ENCODE data around the gene NT5C.

Gene NT5C

GRCh38 chr17:75090871-75091854 lies 40.4 kb downstream of the NT5C start:
- no peak for DNase-seq

DNA sequence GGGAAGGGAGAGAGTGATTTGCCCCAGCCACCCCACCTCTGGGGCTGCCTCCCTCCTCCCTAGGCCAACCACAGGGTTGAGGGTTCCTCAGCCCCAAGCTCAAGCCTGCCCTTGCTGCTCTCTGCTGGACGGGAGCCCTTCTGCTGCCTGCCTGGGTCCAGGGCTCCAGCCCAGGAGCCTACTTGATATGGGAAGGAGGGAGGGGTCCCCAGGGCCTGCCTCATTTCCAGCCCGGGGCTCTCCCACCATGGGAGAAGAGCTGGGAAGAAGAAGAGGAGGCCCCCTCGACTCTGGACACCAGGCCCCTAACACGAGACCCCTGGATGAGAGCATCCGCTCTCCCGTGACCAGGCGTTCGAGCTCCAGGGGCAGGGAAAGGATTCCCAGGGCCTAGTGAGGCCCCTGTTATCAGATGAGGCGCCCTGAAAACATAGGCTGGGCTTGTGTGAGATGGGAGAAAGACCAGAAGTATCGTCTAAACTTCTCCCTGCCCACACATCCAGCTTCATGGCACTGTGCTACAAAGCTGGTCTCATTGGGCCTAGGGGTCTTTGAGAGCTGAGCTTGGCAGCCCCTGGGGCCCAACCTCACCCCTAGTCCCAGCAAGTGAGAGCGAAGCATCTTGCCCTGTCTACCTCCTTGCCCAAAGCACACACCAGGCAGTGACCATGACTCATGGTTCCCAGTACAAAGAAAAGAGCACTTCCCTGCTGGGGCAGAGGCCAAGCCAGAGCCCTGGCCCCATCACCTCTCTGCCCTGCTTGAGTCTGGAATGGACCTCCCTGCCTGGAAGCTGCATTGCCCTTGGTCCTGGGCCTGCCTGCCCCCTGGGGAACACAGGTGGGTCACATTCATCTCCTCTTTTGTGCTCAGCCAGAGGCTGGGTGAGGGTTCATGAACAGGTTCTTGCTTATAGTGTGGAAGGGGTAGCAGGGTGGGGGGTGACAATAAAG lies 42.8 kb downstream of the NT5C start:
- no peak for DNase-seq

- no peak for DNase-seq
These were observed 43.7 kb downstream of the NT5C start, which contains the start of gene SLC16A5 for GRCh38 chr17:75087558-75088453. Gene SLC16A5 (plus strand): TSS chr17:75087954. CDS start chr17:75093637, 5,683 bp downstream.

GRCh38 chr17:75087182-75087557 lies 44.4 kb downstream of the NT5C start:
- DNase-seq: no peak

DNA sequence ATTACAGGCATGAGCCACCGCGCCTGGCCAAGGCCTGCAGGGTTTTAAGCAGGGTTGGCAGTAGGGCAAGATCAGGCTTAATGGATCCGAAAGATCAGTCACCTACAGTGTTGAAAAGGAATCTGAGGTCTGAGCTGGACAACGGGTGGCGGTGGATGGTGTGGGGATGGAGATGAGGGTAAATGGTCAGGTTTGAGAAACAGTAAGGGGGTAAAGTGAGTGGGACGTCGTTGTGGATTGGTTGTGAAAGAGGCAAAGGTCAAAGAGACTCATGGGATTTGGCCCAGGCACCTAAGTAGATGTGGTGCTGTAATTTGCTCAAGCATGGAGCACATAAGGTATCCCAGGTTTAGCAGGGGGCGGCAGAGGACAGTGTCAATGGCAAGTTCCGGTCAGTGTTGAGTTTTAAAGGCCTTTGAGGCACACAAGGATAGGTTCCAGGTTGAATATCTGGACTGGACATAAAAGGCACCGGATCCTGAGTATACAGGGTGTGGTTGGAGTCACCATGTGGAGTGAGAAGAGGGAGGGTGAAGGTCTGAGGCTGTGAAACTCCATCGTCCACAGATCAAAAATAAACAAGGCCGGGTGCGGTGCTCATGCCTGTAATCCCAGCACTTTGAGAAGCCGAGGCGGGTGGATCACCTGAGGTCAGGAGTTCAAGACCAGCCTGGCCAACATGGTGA lies 44.9 kb downstream of the NT5C start:
- no peak for DNase-seq

- DNase-seq: no peak
These were observed 47.4 kb downstream of the NT5C start for GRCh38 chr17:75084039-75084660.

- DNase-seq: no peak
These were observed 48.9 kb downstream of the NT5C start for GRCh38 chr17:75082683-75083082.

DNA sequence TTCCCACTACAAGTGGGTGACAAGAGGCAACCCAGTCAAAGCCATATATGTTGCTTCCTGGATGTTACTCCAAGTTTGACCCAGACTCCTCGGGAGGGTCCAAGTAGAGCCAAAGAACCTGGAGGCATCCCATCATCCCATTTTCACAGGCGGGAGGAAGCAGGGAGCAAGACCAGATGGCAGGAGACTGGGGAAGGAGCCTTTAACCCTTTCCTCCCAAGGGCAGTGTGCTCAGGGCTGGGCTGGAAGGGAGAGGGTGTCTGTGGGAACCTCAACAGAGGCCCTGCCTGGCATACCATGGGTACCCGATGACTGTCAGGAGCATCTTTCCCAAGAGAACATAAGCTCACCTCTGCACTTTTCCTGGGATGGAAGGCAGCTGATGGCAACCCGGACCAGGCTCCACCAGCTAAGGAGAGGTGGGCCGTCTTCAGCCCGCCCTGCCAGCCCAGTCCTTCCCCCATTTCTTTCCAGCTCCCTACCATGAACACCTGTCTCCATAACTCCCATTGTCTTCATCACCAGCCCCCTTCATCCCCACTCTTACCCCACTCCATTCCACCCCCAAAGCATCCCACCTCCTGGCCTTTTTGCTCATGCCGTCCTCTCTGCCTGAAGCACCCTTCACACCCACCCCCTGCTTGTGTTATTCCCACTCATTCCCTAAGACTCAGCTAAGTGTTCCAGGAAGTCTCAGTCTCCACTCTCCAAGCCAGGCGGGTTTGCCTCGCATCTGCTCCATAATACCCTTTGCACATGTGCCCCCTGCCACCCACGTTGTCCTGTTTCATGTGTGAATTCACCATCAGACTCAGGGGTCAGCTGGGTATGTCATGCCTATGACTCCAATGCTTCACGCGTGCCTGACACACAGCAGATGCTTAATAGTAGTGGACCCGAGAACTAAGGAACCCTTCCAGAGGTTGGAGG lies 49.7 kb downstream of the NT5C start:
- DNase-seq: no peak
